ENCODE results near the gene PNMT.
A peak's percentile ranks its signal among the peaks of the same experiment; 100 is the strongest.

PNMT gene

DNA sequence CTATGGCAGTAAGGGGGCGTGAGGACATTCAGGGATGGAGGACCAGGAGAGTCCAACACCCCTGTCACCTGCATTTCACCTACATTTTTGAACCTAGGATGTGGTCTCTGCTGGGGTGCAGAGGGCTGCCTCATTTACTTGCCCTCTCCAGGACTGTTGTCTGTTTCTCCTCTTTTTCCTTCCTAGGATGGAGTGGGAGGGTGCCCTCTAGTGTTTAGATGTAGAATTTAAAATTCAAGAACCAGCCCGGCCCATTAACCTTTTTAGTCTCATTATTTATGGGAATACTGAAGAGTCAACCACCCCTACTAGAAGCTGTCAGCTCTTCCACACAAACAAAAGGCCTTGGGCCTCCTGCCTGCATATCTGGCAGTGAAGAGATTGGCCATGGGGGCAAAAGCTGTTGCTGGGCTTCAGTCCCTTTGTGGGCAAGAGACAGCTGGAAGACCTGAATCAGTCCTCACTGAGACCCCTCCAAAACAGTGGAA, 33.8 kb upstream of the PNMT start:
- DNase-seq = no peak

DNA sequence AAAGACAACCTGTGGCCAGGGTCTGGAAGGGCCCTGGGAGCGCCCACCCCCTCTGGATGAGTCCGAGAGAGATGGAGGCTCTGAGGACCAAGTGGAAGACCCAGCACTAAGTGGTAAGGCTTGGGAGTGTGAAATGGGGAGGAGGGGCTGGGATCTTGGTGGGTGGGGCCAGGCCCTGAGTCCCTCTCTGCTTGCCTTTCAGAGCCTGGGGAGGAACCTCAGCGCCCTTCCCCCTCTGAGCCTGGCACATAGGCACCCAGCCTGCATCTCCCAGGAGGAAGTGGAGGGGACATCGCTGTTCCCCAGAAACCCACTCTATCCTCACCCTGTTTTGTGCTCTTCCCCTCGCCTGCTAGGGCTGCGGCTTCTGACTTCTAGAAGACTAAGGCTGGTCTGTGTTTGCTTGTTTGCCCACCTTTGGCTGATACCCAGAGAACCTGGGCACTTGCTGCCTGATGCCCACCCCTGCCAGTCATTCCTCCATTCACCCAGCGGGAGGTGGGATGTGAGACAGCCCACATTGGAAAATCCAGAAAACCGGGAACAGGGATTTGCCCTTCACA, 32.6 kb upstream of the PNMT start:
- DNase-seq = no peak

DNA sequence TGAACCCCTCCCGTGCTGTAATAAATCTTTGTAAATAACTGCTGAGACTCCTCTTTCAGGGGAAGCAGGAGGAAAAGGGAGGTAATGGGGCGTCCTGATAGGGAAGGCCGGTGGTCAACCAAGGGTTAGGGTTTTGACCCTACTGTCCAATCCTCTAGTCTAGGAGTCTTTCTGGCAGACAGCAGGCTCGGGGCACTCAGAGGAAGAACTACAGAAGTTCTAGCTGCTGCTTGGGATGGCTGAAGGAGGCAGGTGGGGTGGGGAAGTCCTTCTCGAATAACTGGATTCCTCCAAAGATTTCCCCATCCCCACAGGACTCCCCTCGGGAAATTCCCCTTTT, 31.7 kb upstream of the PNMT start:
- no peak for DNase-seq

DNA sequence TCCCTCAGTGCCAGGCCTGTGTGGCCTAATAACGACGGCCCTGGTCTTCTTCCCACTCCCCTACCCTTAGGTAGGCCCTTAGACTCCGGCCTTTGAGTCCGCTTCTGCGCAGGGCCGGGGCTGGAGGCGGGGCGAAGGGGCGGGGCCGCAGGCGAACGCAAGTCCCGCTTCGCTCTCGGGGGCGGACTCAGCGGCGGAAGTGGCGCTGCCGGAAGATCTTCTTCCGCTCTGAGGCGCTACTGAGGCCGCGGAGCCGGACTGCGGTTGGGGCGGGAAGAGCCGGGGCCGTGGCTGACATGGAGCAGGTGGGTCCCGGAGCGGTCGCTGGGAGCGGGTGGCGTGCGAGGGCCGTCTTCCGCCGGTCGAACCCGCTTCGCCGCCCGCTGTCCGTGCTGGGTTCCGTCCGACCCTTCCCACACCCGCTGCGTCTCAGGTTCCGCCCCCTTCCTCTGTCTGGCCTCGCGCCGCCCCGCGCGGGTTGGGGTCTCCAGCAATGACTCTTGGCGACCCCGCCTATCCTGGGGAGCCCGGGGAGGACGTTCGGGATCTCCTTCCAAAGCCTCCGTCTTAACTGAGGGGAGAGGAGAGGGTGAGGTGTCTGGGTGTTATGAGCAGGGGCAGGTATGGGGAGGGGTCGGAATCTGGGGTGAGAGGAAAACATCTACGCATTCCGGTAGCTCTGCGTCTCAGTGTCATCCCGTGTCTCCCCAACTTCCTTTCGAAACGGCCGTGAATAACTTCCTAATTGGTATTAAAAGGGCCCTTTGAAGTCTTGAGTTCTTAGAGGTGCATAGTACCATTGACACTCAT, 31.1 kb upstream of the PNMT start, which contains the start of gene STARD3:
Gene STARD3 (plus strand): TSS at position 218 of the 810 bp plus-strand sequence. CDS start 16,388 bp downstream, outside the sequence.
- peak; percentile 92 for DNase-seq

DNA sequence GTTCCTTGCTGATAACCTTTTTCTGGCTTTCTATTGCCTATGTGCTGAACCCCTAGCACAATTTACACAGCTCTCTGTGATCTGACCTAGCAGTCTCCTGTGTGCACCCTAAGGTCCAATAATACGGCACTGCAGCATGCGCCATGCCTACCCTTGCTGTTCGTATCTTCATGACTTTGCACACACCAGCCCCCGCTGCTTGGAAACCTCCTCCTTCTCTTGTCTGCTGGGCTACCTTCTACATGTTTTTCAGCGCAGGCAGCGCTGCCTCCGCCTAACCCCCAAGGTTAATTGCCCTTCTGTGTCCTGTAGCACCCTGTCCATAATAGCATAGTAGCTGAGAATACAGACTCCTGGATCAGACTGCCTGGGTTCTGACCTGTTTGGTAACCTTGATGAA, 29.9 kb upstream of the PNMT start:
- DNase-seq = no peak

DNA sequence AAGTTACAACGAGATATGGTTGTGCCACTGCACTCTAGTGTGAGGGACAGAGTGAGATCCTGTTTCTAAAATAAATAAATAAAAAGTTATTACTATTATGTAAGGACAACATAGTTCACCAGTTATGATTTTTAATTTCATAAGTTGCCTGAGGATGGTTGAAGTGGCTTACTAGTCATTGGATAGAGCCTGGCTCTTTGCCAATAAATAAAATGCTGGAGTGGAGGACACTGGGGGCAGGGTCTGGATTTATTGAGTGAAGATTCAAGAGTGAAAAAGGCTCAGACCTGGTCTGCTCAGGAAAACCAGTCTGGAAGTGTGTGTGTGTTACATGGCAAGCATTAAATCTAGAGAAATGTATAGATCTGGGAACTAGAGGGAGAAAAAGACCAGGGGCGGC, 29.2 kb upstream of the PNMT start:
- DNase-seq = no peak

DNA sequence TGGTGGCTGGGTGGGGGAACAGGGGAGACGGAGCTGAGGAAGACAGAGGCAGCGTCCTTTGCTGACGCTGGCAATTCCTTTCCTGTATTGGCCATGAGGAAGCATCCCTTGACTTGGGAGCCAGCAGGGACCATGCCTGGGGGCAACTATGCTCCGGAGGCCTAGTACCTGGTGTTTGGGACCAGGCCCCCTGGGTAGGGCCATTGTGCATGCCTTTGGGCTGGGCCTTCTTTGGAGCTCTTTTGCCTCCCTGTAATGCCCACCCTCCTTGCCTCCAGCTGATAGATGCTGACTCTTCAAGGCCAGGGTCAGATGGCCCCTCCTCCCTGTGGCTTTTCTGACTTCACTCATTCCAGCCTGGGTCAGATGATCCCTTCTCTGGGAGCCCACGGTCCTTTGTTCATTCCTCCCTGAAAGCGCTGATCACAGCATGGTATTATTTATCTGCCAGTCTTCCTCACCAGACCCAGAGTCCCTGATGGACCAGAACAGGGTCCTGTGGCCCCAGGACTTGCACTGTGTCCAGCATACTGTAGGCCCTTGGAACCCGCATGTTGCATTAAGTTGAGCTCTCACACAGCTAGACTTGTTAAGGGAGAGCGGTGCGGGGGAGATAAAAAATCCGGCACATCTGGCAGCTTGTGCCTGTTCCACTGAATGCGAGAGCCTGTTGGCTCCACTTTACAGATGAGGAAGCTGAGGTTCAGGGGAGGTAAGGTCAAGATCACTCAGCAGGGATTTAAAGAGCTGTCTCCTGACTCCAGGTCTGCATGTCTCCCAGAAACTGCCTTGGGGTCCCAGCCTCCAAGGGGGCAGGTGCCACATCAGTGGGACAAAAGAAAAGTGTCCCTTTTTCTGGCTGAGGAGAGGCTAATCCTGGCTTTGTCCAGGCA, 28.4 kb upstream of the PNMT start:
- no peak for DNase-seq

DNA sequence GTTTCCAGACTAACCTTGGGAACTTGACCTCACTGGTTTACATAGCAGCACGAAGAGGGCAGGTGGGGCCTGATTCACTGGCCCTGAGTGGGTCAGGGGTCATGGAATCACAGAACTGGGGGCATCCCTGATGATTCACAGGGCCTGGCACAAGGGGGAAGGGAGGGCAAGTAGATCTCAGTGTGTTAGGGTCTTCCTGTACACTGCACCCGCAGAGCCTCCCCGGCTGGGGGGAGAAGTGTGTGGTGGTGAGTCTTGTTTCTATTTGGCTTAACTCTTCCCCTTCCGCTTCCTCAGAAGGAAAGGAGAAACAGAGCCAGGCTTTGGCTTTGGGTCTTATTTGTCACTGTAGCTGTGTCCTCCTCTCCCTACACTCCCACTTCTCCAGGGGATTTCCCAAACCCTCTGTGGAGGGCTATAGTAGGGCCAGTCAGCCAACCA, 27.6 kb upstream of the PNMT start:
- no peak for DNase-seq

DNA sequence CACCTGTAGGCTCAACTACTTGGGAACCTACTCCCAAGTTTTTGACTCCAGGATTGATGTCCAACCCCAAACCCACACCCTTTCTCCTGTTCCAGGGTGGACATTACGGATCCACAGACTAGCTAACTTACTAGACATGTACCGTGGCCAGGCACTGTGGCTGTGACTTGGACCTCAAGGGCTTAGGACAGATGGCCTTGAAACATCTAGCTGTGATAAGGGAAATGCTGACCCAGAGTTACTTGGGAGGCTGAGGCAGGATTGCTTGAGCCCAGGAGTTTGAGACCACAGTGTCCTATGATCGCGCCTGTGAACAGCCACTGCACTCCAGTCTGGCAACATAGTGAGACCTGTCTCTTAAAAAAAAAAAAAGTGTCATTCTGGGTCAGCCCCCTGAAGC, 27.2 kb upstream of the PNMT start:
- DNase-seq = no peak

DNA sequence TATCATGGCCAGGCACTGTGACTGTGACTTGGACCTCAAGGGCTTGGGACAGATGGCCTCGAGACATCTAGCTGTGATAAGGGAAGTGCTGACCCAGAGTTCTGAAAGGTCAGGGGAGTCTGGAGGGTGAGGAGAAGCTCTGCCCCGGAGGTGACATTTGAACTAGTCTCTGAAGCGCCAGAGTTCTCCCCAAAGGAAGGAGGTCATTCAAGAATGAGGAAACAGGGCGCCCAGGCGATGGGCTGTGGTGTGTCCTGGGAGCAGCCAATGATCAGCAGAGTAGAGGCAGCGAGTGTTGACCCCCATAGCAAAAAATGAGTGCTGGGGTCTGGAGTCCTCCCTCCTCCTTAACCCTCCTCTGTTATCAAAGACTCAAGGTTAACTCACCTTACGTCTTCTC, 26.4 kb upstream of the PNMT start:
- no peak for DNase-seq

DNA sequence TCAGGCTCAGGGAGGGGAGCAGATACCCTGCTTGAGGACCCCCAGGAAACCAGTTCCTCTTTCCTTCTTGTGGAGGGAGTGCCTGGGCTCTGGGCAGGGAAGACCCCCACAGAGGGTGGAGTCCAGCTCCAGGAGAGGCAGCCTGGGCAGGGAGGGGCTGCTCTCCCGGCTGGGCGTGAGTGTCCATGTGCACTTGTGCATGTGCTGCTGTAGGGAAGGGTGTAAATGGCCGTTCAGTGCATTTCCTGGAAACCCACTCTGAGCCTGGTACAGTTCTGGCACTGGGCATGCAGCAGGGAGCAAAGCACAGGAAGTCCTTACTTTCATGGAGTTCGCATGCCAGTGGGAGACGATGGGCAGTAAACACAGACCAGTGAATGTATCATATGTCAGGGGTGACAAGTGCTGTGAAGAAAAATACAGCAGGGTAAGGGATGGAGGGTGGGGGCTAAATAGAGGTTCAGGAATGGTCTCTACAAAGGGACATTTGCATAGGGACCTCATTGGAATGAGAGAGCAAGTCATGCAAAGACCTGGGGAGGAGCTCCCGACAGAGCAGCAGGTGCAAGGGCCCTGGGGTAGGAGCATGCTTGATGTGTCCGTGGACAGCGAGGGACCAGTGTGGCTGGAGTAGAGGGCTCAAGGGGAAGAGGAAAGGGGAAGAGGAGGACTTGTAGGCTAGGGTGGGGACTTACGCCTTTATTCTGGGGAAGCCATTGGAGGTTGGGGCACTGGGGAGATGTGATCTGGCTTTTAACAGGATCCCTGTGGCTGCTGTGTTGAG, 25.8 kb upstream of the PNMT start:
- no peak for DNase-seq

DNA sequence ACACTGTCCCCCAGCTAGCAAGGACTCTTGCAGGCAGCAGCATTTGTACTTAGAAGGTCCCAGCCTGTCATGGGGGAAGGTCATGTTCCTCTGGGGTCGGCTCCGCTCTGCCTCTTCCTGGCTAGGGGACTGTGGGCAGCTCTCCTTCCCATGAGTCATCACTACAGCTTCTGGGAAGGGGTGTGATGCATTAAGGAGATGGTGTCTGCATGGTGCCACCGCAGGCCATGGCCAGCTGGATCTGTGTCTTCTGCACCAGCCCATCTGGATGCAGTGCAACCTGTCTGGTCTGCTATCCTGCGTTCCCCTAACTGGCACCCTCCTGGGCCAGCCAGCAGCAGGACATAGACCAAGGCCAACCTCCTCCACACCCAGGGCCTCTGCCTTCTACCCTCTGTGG, 25.0 kb upstream of the PNMT start:
- no peak for DNase-seq

DNA sequence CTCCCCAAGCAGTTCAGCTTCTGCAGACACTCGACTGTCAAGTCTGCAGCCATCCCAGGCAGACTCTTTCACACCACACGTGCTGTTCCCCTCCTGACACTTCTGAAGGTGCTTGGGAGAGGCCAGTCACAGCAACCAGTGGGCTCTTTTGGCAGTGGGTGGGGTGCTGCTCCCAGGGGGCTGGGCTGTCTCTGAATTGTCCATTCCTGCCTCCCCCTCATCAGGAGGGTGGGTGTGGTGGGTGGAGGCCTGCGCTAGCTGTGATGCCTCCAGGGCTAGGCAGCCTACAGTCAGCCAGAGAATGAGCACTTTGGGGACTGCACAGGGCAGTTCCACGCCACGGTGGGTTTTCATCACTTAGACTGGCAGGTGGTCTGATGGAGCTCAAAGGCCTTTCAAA, 21.0 kb upstream of the PNMT start:
- no peak for DNase-seq

DNA sequence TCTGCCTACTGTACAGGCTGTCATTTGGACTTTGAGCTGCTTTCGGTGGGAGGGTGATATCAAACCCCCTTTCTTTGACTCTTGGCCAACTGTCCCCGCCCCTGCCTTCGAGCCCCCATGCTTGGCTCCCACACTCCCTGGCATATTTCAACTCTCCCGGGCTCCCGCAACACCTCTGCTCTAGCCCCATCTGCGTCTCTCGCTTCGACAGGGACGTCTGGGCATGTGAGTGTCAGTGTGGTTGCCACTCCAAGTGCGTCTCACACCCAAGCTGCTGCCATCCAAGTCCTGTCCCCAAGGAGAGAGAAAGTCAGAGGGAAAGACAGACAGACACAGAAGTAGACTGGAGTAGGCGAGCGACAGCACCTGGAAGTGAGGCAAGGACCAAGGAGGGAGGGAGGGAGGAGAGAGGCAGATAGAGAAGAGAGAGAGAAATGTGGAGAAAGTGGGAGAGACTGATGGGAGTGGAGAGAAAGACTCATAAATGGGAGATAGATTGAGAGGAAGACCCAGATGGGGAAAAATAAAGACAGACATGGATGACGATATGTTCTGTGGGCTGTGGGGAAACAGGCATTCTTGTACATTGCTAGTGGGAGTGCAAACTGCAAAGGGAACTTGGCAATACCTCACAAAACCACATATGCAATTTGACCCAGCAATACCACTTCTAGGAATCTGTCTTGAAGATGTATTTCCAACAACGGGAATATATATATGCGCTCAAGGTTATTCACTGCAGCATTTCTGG, 19.5 kb upstream of the PNMT start:
- no peak for DNase-seq

DNA sequence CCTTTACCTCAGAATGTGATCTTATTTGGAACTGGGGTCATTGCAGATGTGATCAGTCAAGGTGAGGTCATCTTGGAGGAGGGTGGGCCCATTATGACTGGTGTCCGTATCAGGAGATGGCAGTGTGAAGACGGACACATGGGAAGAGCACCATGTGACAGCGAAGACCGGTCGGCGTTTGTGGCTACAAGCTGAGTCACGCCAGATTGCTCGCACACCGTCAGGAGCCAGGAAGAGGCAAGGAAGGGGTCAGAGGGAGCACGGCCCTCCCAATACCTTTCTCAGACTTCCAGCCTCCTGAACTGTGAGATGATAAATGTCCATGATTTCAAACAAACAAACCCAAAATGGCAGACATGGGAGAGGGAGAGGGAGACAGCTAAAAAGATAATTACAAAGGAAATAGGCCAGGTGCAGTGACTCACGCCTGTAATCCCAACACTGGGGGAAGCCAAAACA, 18.1 kb upstream of the PNMT start:
- no peak for DNase-seq

DNA sequence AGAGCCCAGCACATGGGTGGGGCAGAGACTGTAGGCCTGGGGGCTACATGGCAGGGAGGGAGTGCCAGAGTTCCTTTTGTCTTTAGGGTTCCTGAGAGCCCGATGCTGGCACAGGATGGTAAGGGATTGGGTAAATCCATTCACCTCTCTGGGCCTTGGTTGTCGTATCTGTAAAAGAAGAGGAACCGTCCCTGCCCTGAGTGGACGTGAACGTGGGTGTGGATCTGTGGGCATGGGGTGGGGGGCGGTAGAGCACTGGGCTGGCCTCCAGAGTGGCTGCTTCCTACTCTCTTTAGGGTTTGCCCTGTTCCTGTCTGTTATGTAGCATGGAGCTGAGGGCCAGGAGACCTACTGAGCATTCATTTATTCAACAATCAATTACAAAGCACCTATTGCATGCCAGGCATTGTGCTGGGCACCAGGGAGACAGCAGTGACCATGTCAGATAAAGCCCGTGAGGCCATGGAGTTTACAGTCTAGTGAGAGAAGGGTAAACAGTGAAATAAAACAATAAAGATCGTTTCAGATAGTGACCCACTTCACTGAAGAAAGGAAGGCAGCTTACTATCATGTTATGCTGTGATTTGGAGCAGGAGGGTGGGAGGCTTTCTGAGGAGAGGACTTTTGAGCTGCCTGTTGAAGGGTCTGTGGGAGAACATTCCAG, 16.2 kb upstream of the PNMT start:
- DNase-seq = no peak

DNA sequence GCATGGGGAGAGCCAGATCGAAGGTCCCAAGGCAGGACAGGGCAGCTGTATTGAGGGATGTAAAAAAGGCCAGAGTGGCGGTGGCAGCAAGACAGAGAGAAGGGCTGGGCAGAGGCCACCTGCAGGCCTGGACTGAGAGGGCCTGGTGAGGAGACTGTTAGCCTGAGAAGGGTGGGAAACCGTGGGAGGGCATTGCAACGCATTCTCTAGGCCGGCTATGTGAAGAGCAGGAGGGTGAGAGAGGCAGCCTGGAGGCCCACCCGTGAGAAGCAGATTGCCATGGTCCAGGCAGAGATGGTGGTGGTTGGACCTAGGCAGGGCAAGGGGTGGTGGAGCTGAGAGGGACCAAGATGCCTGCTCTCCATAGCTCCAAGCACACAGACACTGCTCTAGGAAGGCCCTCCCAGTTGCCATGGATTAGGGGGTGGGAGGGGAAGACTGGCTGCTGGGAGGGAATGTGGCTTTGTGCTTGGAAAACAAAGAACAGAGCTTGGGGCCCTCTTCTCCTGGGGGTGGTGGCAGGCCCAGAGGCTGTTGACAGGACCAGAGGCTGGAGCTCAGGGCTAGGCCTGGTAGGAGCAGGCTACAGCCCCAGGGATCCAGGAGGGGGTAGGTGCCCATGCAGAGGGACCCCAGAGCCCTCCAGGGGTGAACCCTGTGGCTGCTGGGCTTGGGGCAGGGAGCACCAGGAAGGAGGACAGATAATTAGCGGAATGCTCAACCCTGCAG, 15.5 kb upstream of the PNMT start:
- DNase-seq = no peak

DNA sequence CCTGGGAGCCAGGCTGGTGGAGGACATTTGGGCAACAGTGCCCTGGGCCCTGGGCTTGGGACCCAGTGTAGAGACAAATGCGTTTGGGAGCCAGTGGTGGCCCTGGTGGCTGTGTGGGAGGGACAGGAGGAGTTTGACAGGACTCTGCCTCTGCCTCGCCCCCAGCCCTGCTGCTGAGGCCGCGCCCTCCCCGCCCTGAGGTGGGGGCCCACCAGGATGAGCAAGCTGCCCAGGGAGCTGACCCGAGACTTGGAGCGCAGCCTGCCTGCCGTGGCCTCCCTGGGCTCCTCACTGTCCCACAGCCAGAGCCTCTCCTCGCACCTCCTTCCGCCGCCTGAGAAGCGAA, 15.0 kb upstream of the PNMT start:
- DNase-seq = no peak

DNA sequence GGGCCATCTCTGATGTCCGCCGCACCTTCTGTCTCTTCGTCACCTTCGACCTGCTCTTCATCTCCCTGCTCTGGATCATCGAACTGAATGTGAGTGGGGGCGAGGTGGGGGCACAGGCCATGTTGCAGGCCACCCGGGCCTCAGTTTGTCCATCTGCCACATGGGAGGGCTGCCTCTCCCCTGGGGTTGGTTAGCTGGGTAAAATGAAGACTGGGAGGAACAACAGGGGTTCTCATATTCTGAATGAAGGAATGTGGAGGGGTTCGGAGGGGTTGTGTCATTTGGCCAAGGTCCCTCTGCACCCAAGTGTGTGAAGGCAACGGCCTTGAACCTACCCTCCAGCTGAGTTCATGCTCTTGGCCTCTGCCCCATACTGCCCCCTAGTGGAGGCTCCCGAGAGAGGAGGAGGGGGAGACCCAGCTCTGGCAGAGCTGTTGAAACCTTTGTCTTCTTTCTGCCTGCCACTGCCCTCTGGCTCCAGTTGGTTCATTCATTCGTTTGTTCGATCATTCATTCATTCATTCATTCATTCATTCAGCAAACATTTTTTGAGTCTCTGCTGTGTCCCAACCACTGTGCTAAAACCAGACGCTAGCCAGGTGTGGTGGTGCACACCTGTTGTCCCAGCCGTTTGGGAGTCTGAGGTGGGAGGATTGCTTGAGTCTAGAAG, 14.5 kb upstream of the PNMT start:
- no peak for DNase-seq

DNA sequence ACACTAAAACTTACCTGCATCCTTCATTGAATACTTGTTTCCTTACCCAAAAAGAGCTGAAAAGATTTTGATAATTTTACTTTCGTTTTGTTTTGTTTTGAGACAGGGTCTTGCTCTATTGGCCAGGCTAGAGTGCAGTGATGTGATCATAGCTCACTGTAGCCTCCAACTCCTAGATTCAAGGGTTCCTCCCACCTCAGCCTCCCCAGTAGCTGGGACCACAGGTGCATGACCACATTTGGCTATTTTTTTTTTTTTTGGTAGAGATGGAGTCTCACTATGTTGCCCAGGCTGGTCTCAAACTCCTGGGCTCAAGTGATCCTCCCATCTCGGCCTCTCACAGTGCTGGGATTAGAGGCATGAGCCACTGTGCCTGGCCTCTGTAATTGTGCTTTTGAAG, 13.1 kb upstream of the PNMT start:
- no peak for DNase-seq

Data from right forelimb (tissue), 1 donor.